Osteoblast (primary cell): ENCODE data around the gene BBS12. TPM values are rescaled to one million over a fixed set of nuclear protein-coding genes. Genes with fewer than 3 reads are reported as not detected.
A peak's percentile ranks its signal among the peaks of the same experiment; 100 is the strongest.

Experiments used
- DNase-seq: peaks from one replicate; pipeline ENCODE4 v3.0.0; 2011; ENCODE audit warnings: low spot score, mixed read lengths; ENCODE audit not compliant: insufficient read length; ENCODE audit errors: missing footprints
- H2AFZ ChIP-seq: 2 replicates; pipeline ENCODE4 v1.6.0; 2011; ENCODE audit warnings: mild to moderate bottlenecking, low read length
- H3K27ac ChIP-seq: 2 replicates; pipeline ENCODE4 v1.5.1; 2011; ENCODE audit warnings: mild to moderate bottlenecking, low read depth, low read length, moderate library complexity
- H3K27me3 ChIP-seq: 2 replicates; pipeline ENCODE4 v1.6.0; 2012; ENCODE audit warnings: mild to moderate bottlenecking, control low read depth, inconsistent platforms, low read length, moderate library complexity; ENCODE audit not compliant: insufficient read depth
- H3K36me3 ChIP-seq: 2 replicates; pipeline ENCODE4 v1.5.1; 2011; ENCODE audit warnings: mild to moderate bottlenecking, low read length, control low read depth, moderate library complexity; ENCODE audit not compliant: insufficient read depth
- H3K4me1 ChIP-seq: 2 replicates; pipeline ENCODE4 v1.5.1; 2011; ENCODE audit warnings: mild to moderate bottlenecking, low read length, control low read depth, moderate library complexity; ENCODE audit not compliant: insufficient read depth
- H3K4me2 ChIP-seq: 2 replicates; pipeline ENCODE4 v1.6.0; 2011; ENCODE audit warnings: mild to moderate bottlenecking, low read length; ENCODE audit not compliant: insufficient read depth
- H3K4me3 ChIP-seq: fragments of 200-600 bp; sonication (generic); 3 replicates; pipeline ENCODE4 v1.5.1; 2012; ENCODE audit warnings: mild to moderate bottlenecking, low read length, inconsistent platforms; ENCODE audit not compliant: insufficient read depth
- H3K79me2 ChIP-seq: 2 replicates; pipeline ENCODE4 v1.6.0; 2012; ENCODE audit warnings: mild to moderate bottlenecking, low read length, control low read depth, inconsistent platforms; ENCODE audit not compliant: insufficient read depth
- H3K9me3 ChIP-seq: 2 replicates; pipeline ENCODE4 v1.5.1; 2011; ENCODE audit warnings: low read depth, low read length, control low read depth
- H4K20me1 ChIP-seq: 2 replicates; pipeline ENCODE4 v1.6.0; 2012; ENCODE audit warnings: mild to moderate bottlenecking, low read length, control low read depth; ENCODE audit not compliant: insufficient read depth
- total RNA-seq: library from RNA; depleted of rRNA; stranded (reverse); fragments of >200 nt; gene quantifications from 2 replicates; pipeline ENCODE4 v1.2.3, GENCODE V29; 2012
- TF ChIP-seq, protein P1 (sequence below): IDR thresholded peaks from 2 replicates; pipeline ENCODE4 v1.5.1; 2011; ENCODE audit warnings: mild to moderate bottlenecking, low read depth, low read length, moderate library complexity; ENCODE audit errors: extremely low read depth

BBS12 gene
- total RNA-seq, 1 donor: 9.4 TPM

DNA sequence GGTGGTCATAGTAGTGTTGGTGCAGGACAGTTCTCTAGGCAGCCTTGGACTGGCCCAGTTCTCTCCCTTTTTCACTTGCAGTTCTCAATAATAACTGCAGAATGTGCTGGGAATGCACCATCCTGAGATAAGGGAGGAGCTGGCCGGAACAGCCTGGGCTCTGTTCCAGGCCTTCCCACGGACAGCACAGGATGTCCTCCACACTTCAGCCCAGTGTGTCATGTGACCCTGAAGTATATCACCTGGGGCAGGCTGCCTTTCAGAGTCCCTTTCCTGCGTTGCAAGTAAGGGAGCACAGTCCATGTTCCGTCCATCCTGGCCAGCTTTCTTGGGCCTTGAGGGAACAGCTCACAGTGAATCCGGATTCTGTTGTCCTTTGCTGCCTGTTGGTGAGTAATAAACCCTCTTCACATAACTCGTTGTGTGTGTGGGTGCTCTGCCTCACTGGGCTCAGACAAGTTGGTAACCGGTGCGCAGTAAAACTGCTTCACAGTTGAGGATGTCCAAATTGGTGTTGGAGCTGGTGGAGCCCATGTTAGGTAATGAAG is 32.3 kb upstream of the BBS12 start:
- no peaks in the 10 kb centered on the region for H3K79me2 ChIP-seq
- peak overlapping the region; percentile 30 for H2AFZ ChIP-seq
- no peaks in the 10 kb centered on the region for H4K20me1 ChIP-seq
- H3K9me3 ChIP-seq: no peaks in the 10 kb centered on the region
- no peaks in the 10 kb centered on the region for H3K27me3 ChIP-seq
- peaks cover 6% of the 10 kb centered on the region for H3K4me1 ChIP-seq
- DNase-seq: no peak
- H3K4me3 ChIP-seq: no peak overlapping the region
- H3K4me2 ChIP-seq: peak overlapping the region; percentile 17
- H3K27ac ChIP-seq: no peak overlapping the region
- TF ChIP-seq, protein P1, sequence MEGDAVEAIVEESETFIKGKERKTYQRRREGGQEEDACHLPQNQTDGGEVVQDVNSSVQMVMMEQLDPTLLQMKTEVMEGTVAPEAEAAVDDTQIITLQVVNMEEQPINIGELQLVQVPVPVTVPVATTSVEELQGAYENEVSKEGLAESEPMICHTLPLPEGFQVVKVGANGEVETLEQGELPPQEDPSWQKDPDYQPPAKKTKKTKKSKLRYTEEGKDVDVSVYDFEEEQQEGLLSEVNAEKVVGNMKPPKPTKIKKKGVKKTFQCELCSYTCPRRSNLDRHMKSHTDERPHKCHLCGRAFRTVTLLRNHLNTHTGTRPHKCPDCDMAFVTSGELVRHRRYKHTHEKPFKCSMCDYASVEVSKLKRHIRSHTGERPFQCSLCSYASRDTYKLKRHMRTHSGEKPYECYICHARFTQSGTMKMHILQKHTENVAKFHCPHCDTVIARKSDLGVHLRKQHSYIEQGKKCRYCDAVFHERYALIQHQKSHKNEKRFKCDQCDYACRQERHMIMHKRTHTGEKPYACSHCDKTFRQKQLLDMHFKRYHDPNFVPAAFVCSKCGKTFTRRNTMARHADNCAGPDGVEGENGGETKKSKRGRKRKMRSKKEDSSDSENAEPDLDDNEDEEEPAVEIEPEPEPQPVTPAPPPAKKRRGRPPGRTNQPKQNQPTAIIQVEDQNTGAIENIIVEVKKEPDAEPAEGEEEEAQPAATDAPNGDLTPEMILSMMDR: no peak
- H3K36me3 ChIP-seq: no peaks in the 10 kb centered on the region

- TF ChIP-seq, protein P1: no peak
- H3K4me1 ChIP-seq: peaks cover 6% of the 10 kb centered on the region
- no peaks in the 10 kb centered on the region for H3K79me2 ChIP-seq
- no peaks in the 10 kb centered on the region for H3K9me3 ChIP-seq
- no peak for DNase-seq
- H3K36me3 ChIP-seq: no peaks in the 10 kb centered on the region
- H2AFZ ChIP-seq: no peak overlapping the region
- H3K4me2 ChIP-seq: no peak overlapping the region
- H4K20me1 ChIP-seq: no peaks in the 10 kb centered on the region
- H3K27me3 ChIP-seq: no peaks in the 10 kb centered on the region
- no peak overlapping the region for H3K27ac ChIP-seq
- no peak overlapping the region for H3K4me3 ChIP-seq
Observed at GRCh38 chr4:122701061-122701460, 31.4 kb upstream of the BBS12 start.

DNA sequence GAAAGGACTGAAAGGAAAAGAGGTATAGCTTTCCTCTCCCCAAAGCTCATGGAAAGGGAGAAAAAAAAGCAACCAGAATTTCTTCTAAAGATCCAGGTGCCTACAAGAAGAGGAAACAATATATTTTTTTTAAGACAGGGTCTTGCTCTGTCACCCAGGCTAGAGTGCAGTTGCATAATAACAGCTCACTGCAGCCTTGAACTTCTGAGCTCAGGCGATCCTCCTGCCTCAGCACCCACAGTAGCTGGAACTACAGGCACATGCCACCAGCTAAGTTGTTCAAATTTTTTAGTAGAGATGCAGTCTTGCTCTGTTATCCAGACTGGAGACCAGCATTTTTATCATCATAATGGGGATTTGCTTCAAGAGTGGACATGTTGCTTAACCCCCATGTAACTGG is 30.5 kb upstream of the BBS12 start:
- no peaks in the 10 kb centered on the region for H3K36me3 ChIP-seq
- H3K4me2 ChIP-seq: no peak overlapping the region
- no peak overlapping the region for H2AFZ ChIP-seq
- DNase-seq: no peak
- H3K27me3 ChIP-seq: no peaks in the 10 kb centered on the region
- H3K79me2 ChIP-seq: no peaks in the 10 kb centered on the region
- H3K9me3 ChIP-seq: no peaks in the 10 kb centered on the region
- no peaks in the 10 kb centered on the region for H4K20me1 ChIP-seq
- TF ChIP-seq, protein P1: no peak
- no peak overlapping the region for H3K4me3 ChIP-seq
- no peak overlapping the region for H3K27ac ChIP-seq
- peaks cover 6% of the 10 kb centered on the region for H3K4me1 ChIP-seq

GRCh38 chr4:122702939-122703338 is 29.6 kb upstream of the BBS12 start:
- Histone ChIP-seq H3K27me3 (no peaks in the 10 kb centered on the region), H3K27ac (no peak overlapping the region), H3K4me1 (peaks cover 6% of the 10 kb centered on the region), H3K36me3 (no peaks in the 10 kb centered on the region), H2AFZ (no peak overlapping the region), H3K9me3 (no peaks in the 10 kb centered on the region), H3K4me3 (no peak overlapping the region), H3K4me2 (no peak overlapping the region), H3K79me2 (no peaks in the 10 kb centered on the region), H4K20me1 (no peaks in the 10 kb centered on the region)
- TF ChIP-seq, protein P1: no peak
- no peak for DNase-seq
